HUDEP-2 (cell line): ENCODE results near the gene CEP43.

Experiments used
- DNase-seq, 76 experiments: peaks; one replicate each; lab custom pipeline; 2025; ENCODE audit not compliant: unreplicated experiment in 76 of 76; lab: John Stamatoyannopoulos, UW

The CEP43 gene

GRCh38 chr6:167005350-167006159 is 6.4 kb downstream of the CEP43 start:
- DNase-seq = peak in 17 of 76 experiments; percentile 6 to 59 (median 24)

DNA sequence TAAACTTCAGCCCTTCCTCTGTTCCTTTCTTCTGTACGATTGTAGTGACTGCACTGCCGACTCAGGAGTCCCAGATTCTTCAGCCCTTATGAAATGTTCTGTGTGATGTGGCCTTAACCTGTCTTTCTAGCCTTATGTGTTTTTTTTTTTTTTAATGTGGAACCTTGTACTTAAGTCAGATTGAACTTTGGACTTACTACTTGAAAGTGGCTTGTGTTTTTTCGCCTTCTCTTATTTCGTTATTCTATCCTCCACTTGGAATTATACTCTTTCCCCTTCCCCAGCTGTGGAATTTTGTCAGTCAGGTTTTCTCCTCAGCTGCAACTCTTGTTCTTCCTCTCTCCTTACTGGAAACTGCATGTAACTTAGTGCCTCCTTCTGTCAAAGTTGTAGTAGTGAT is 8.8 kb downstream of the CEP43 start:
- no peak for DNase-seq

- DNase-seq = no peak
These were observed 13.9 kb downstream of the CEP43 start for GRCh38 chr6:167013067-167013466.

GRCh38 chr6:167013946-167014345 is 14.7 kb downstream of the CEP43 start:
- DNase-seq = no peak

GRCh38 chr6:167015302-167015701 is 16.1 kb downstream of the CEP43 start:
- DNase-seq = no peak

- no peak for DNase-seq
These were observed 21.0 kb downstream of the CEP43 start for GRCh38 chr6:167020206-167020605.

DNA sequence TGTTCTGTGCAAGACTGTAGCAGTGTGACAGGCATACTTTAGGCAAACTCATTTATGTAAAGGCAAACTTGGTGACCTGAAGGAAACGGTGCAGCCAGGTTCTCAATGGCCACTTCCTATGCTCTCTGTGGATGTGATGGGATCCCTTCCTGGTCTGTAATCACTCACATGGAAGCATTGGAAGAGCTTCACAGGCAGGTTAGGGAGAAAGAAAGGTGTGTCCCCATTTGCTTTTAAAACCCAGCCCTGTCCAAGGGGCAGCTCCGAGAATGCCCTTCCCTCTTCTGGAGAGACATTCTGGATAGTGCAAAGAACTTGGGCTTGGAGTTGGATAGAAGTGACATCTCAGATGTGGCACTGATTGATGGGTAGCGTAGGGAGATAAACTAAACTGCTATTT is 28.1 kb downstream of the CEP43 start:
- DNase-seq = no peak

DNA sequence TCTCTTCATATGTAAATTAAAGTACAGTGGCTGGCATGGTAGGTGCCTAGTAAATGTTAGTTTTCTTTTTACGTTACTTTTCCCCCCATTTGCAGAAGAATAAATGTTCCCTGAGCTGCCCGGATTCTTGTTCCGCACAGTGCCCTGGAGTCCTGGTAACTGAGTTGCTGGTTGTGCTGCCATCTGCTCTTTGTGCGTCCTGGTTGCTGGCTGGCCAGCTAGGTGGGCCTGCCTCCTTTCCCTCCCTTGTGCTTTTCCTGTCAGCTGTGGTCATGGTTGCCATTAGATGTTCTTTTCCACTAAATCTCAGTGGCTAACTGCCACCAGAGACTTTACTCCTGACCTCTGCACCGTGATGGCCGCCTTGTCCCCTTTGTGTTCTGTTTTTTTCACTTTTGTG is 28.6 kb downstream of the CEP43 start:
- no peak for DNase-seq

DNA sequence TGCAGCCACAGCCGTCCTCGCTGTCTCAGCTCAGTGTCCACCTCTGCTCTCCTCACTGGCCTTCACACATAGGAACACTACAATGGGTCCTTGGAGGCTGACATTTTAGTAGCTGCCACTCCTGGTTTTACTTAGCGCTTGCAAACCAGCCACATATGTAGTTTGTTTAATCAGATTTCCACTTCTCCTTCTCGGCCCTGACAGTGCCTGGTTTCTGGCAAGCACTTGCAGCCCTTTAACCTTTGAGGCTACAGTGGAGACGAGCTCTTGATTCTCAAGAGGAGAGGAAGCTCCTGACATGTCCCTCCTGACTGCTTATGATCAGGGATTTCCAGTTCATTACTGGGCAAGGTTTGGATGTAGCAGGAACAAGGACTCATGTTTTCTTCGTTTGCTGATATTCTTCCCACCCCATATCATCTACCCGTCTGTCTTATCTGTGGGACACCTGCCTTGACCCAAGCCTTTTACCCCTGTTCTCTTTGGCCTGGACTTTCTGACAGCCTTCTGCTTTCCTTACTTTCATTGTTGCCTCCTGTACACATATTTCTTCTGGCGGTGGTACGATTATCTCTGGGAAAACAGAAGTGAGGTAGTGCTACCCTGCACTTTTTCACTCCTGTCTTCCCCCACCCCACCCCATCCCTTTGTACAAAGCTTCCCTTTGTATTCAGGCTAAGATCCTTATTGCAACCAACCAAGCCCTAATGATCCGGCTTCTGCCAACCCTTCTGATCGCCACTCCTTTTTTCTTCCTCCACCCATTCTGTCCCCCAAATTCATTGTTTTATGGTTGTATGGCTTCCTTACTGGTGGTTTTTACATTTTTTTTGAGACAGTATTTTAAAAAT is 31.2 kb downstream of the CEP43 start:
- peak in 1 of 76 experiments; percentile 11 for DNase-seq

- no peak for DNase-seq
These were observed 32.0 kb downstream of the CEP43 start for GRCh38 chr6:167031082-167031709.

GRCh38 chr6:167034056-167034455 is 34.9 kb downstream of the CEP43 start:
- DNase-seq = no peak

GRCh38 chr6:167037762-167038161 is 38.6 kb downstream of the CEP43 start:
- no peak for DNase-seq

- no peak for DNase-seq
These were observed 45.5 kb downstream of the CEP43 start for GRCh38 chr6:167044696-167045095.

DNA sequence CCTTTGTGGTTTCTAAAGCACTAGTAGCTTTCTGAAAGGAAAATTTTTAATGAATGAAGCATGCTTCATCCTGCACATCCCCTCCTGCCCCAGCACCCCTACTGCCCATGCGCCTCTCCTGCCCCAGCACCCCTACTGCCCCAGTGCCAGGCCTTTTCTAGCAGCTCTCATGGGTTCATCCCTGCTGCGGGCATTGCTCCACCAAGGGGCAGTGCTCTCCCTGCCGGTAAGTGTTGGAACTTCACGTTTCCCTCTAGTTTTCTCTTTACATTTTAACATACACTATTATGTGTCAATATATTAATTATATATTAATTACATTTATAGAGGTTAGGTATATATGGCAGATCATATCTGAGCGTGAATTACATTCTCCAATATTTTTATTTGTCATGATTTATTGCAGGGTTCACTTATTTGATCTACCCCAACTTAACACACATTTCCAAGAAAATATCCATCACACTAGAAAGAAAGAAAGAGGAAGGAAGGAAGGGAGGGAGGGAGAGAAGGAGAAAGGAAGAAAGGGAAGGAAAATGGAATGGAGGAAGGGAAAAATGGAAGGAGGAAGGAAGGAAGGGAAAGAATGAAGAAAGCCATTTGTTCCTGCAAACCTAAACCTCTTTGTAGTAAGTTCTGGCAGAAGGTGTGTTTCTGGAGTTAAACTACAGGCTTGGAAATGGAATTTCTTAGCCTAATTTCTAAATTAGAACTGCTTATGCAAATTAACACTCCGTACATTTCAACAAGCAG is 46.8 kb downstream of the CEP43 start:
- DNase-seq = peak in 5 of 76 experiments; percentile 7 to 36 (median 12)

- no peak for DNase-seq
These were observed 47.8 kb downstream of the CEP43 start for GRCh38 chr6:167046861-167047495.

GRCh38 chr6:167047554-167047953 is 48.4 kb downstream of the CEP43 start:
- DNase-seq = no peak
